SU-DHL-6 (cell line): ENCODE measurements around the gene EIF2B5.
A peak's percentile ranks its signal among the peaks of the same experiment; 100 is the strongest.

Experiments used
- H2AFZ ChIP-seq: fragments of 200-600 bp; sonication (generic); 2 replicates; pipeline ENCODE4 v1.6.1; 2014; ENCODE audit warnings: low read depth, mild to moderate bottlenecking, moderate library complexity, mixed read lengths, antibody characterized with exemption, low read length; ENCODE audit not compliant: severe bottlenecking
- H3F3A ChIP-seq: fragments of 200-600 bp; shearing (Covaris generic); 2 replicates; pipeline ENCODE4 v1.6.0; 2016; ENCODE audit warnings: antibody characterized with exemption, mild to moderate bottlenecking; ENCODE audit not compliant: insufficient read depth
- H3K27ac ChIP-seq: fragments of 200-600 bp; sonication (generic); 2 replicates; pipeline ENCODE4 v1.5.1; 2016; ENCODE audit warnings: low read depth, mild to moderate bottlenecking, low read length, moderate library complexity, mixed read lengths
- H3K27me3 ChIP-seq: fragments of 200-600 bp; sonication (generic), shearing (Covaris generic); 2 replicates; pipeline ENCODE4 v1.6.0; 2014; ENCODE audit warnings: mild to moderate bottlenecking, low read length
- H3K36me3 ChIP-seq: fragments of 200-600 bp; sonication (generic); 2 replicates; pipeline ENCODE4 v1.6.1; 2014; ENCODE audit warnings: mild to moderate bottlenecking, low read length, mixed read lengths
- H3K4me2 ChIP-seq: fragments of 300-600, 200-600 bp; shearing (Covaris generic), sonication (generic); 2 replicates; pipeline ENCODE4 v1.6.0; 2014; ENCODE audit warnings: low read length, low read depth, mild to moderate bottlenecking; ENCODE audit not compliant: poor library complexity, severe bottlenecking
- H3K4me3 ChIP-seq: fragments of 200-600 bp; sonication (generic); 2 replicates; pipeline ENCODE4 v1.5.1; 2014; ENCODE audit warnings: antibody characterized with exemption, low read length, mild to moderate bottlenecking, mixed read lengths; ENCODE audit not compliant: insufficient read depth, poor library complexity, severe bottlenecking
- H3K79me2 ChIP-seq: fragments of 200-600 bp; sonication (generic); 2 replicates; pipeline ENCODE4 v1.6.1; 2014; ENCODE audit warnings: mild to moderate bottlenecking, low read length, moderate library complexity; ENCODE audit not compliant: insufficient read depth
- H3K9ac ChIP-seq: fragments of 200-600 bp; sonication (generic); 2 replicates; pipeline ENCODE4 v1.7.0; 2014; ENCODE audit warnings: mild to moderate bottlenecking, low read length
- H3K9me2 ChIP-seq: fragments of 200-600 bp; sonication (generic); replicated peaks from 2 replicates; pipeline ENCODE4 v1.6.1; 2014; ENCODE audit warnings: low read length; ENCODE audit not compliant: insufficient read depth
- H3K9me3 ChIP-seq: fragments of 200-600 bp; sonication (generic); 2 replicates; pipeline ENCODE4 v1.6.1; 2014; ENCODE audit warnings: low read length, mixed read lengths; ENCODE audit not compliant: insufficient read depth
- H4K20me1 ChIP-seq: fragments of 200-600 bp; sonication (generic); 2 replicates; pipeline ENCODE4 v1.6.1; 2014; ENCODE audit warnings: low read depth, mild to moderate bottlenecking, antibody characterized with exemption, low read length, moderate library complexity, mixed read lengths
- EZH2phosphoT487 ChIP-seq: fragments of 200-600 bp; sonication (generic), shearing (Covaris generic); conservative IDR thresholded peaks from 2 replicates; pipeline ENCODE4 v1.6.1; 2018; ENCODE audit warnings: mild to moderate bottlenecking, antibody characterized with exemption, low read length, moderate library complexity, mixed read lengths
- TF ChIP-seq, protein P1 (sequence below): fragments of 200-600 bp; sonication (generic); IDR thresholded peaks from one replicate; pipeline ENCODE4 v1.5.1; 2017; ENCODE audit warnings: antibody characterized with exemption, mild to moderate bottlenecking, low read length, moderate library complexity; ENCODE audit not compliant: insufficient read depth, poor library complexity, severe bottlenecking

The EIF2B5 gene

DNA sequence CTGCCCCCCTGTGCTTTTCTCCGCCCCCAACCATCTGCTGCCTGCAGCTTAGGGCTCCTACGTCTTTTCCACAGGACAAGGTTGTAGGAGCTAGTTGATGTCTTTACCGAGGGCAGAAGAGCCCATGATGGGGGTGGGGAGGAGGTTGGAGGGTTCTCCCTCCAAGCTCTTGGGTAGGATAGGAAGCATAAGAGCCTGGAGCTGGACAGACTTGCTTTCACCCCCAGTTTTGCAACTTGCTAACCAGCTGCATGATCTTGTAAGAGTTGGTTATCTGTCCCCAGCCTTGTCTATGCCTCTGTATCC is 51.7 kb downstream of the EIF2B5 start:
- H3K27ac ChIP-seq, result no peak overlapping the region
- H3K9me2 ChIP-seq, result no peaks in the 10 kb centered on the region
- H3K79me2 ChIP-seq, result peaks cover 29% of the 10 kb centered on the region
- H3K36me3 ChIP-seq, result peaks cover 6% of the 10 kb centered on the region; the same call in 1 of the 2 replicates
- peak overlapping the region; percentile 76 for H3K4me3 ChIP-seq
- TF ChIP-seq EZH2phosphoT487, result no peak
- TF ChIP-seq, protein P1, sequence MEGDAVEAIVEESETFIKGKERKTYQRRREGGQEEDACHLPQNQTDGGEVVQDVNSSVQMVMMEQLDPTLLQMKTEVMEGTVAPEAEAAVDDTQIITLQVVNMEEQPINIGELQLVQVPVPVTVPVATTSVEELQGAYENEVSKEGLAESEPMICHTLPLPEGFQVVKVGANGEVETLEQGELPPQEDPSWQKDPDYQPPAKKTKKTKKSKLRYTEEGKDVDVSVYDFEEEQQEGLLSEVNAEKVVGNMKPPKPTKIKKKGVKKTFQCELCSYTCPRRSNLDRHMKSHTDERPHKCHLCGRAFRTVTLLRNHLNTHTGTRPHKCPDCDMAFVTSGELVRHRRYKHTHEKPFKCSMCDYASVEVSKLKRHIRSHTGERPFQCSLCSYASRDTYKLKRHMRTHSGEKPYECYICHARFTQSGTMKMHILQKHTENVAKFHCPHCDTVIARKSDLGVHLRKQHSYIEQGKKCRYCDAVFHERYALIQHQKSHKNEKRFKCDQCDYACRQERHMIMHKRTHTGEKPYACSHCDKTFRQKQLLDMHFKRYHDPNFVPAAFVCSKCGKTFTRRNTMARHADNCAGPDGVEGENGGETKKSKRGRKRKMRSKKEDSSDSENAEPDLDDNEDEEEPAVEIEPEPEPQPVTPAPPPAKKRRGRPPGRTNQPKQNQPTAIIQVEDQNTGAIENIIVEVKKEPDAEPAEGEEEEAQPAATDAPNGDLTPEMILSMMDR, result no peak
- no peaks in the 10 kb centered on the region for H4K20me1 ChIP-seq
- peak overlapping the region; percentile 68 for H3K4me2 ChIP-seq
- peak overlapping the region; percentile 73 for H3K9ac ChIP-seq
- H2AFZ ChIP-seq, result no peak overlapping the region
- H3F3A ChIP-seq, result 0 out of 2 replicates have a peak, but pooled peaks cover 3% of the 10 kb centered on the region
- H3K27me3 ChIP-seq, result no peaks in the 10 kb centered on the region
- no peaks in the 10 kb centered on the region for H3K9me3 ChIP-seq

DNA sequence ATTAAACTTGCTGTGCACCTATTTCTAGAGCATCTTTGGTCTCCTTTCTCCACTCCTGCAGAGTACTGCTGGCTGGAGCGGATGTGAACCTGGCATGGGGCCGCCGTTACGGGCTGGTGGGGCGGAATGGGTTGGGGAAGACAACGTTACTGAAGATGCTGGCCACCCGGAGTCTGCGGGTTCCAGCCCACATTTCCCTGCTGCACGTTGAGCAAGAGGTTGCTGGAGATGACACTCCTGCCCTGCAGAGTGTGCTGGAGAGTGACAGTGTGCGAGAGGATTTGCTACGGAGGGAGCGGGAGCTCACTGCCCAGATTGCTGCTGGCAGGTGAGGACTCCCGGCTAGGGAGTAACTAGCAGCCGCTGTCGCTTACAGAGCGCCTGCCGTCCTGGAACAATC is 52.9 kb downstream of the EIF2B5 start:
- Histone ChIP-seq H3K4me3 (no peak overlapping the region), H3K9me2 (no peaks in the 10 kb centered on the region), H3F3A (0 out of 2 replicates have a peak, but pooled peaks cover 3% of the 10 kb centered on the region), H3K36me3 (peaks cover 6% of the 10 kb centered on the region; the same call in 1 of the 2 replicates), H3K27me3 (no peaks in the 10 kb centered on the region), H3K79me2 (peaks cover 29% of the 10 kb centered on the region), H2AFZ (no peak overlapping the region), H4K20me1 (no peaks in the 10 kb centered on the region), H3K27ac (no peak overlapping the region), H3K4me2 (no peak overlapping the region), H3K9me3 (no peaks in the 10 kb centered on the region), H3K9ac (no peak overlapping the region)
- no peak for TF ChIP-seq EZH2phosphoT487
- TF ChIP-seq, protein P1, result no peak

DNA sequence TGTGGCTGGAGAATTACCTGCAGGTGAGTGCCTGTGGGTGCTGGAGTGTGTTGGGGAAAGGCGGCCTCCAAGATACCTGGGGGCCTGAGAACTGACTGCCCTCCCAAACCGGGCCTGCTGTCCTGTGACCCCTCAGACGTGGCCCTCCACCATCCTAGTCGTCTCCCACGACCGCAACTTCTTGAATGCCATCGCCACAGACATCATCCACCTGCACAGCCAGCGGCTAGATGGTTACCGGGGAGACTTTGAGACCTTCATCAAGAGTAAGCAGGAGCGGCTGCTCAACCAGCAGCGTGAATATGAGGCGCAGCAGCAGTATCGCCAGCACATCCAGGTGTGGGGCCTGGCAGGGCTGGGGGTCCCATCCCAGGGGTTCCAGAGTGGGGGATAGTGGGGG is 54.3 kb downstream of the EIF2B5 start:
- Histone ChIP-seq H3K27ac (no peak overlapping the region), H3K9ac (no peak overlapping the region), H3K79me2 (peaks cover 29% of the 10 kb centered on the region), H2AFZ (no peak overlapping the region), H3K27me3 (no peaks in the 10 kb centered on the region), H3K36me3 (peaks cover 6% of the 10 kb centered on the region; the same call in 1 of the 2 replicates), H3K4me3 (no peak overlapping the region), H3K9me2 (no peaks in the 10 kb centered on the region), H3F3A (0 out of 2 replicates have a peak, but pooled peaks cover under 1% of the 10 kb centered on the region), H4K20me1 (no peaks in the 10 kb centered on the region), H3K9me3 (no peaks in the 10 kb centered on the region), H3K4me2 (no peak overlapping the region)
- TF ChIP-seq, protein P1, result no peak
- TF ChIP-seq EZH2phosphoT487, result no peak
